Liver (tissue), 3 donors: ENCODE data around the gene ATXN1.

ENCODE experiments used
- CTCF ChIP-seq: fragments of 150-350 bp; IDR thresholded peaks from 2 replicates; pipeline ENCODE4 v1.5.1; 2017; ENCODE audit warnings: improper control_type of control experiment, low read depth, low read length; ENCODE audit not compliant: missing input control
- RAD21 ChIP-seq, 2 donors: IDR thresholded peaks; 2 replicates each; pipeline ENCODE4 v1.6.1; 2016; ENCODE audit warnings: antibody characterized with exemption in 2 of 2, mild to moderate bottlenecking in 2 of 2
- donor health status: healthy.
- donor health status: healthy.

GRCh38 chr6:16339265-16339587 lies 422.0 kb downstream of the ATXN1 start:
- TF ChIP-seq RAD21 (IDR thresholded peaks at IDR 0.05) (no peak), CTCF (no peak)
